CD14-positive monocyte (primary cell): ENCODE measurements around the gene SERINC2. TPM values are rescaled to one million over a fixed set of nuclear protein-coding genes. Genes with fewer than 3 reads are reported as not detected.

Source experiments
- DNase-seq, 3 donors: peaks; one replicate each; pipeline ENCODE4 v3.0.0-alpha.2; 2011 to 2022
- H2AFZ ChIP-seq: 2 replicates; pipeline ENCODE4 v1.6.0; 2012; ENCODE audit warnings: mild to moderate bottlenecking, low read depth, low read length, inconsistent platforms; ENCODE audit not compliant: insufficient read depth, poor library complexity, severe bottlenecking
- H3K27ac ChIP-seq, 2 donors: 1 replicate in 1 of 2; 2 replicates in 1 of 2; pipeline ENCODE4 v1.5.1; 2012 to 2013; ENCODE audit warnings: low read length in 2 of 2, control low read depth in 1 of 2, inconsistent platforms in 1 of 2, low read depth in 1 of 2, mild to moderate bottlenecking in 1 of 2
- H3K27me3 ChIP-seq, 2 donors: one replicate each; pipeline versions ENCODE4 v1.6.0 to v1.6.1; 2011 to 2013; ENCODE audit warnings: low read length in 2 of 2; ENCODE audit not compliant: control insufficient read depth in 2 of 2, insufficient read depth in 2 of 2
- H3K36me3 ChIP-seq, 2 donors: replicated peaks in 1 of 2; 1 replicate in 1 of 2; 2 replicates in 1 of 2; pipeline versions ENCODE4 v1.5.1 to v1.6.1; 2012 to 2013; ENCODE audit warnings: low read length in 2 of 2, control low read depth in 1 of 2, inconsistent platforms in 1 of 2, mild to moderate bottlenecking in 1 of 2; ENCODE audit not compliant: insufficient read depth in 2 of 2, control insufficient read depth in 1 of 2
- H3K4me1 ChIP-seq, 2 donors: 1 replicate in 1 of 2; 2 replicates in 1 of 2; pipeline versions ENCODE4 v1.5.1 to v1.6.1; 2012 to 2013; ENCODE audit warnings: low read length in 2 of 2, control low read depth in 1 of 2, inconsistent platforms in 1 of 2, mild to moderate bottlenecking in 1 of 2, moderate library complexity in 1 of 2; ENCODE audit not compliant: insufficient read depth in 2 of 2, control insufficient read depth in 1 of 2
- H3K4me2 ChIP-seq: replicated peaks from 2 replicates; pipeline ENCODE3; 2012; ENCODE audit warnings: low read length, moderate library complexity, mild to moderate bottlenecking; ENCODE audit not compliant: poor library complexity, severe bottlenecking; ENCODE audit errors: extremely low read depth
- H3K4me3 ChIP-seq, 3 experiments: fragments of 200-600 bp in 1 of 3; sonication (generic) in 1 of 3; replicated peaks in 1 of 3; 1 replicate in 2 of 3; 2 replicates in 1 of 3; pipeline ENCODE4 v1.5.1; 2011 to 2013; ENCODE audit warnings: low read length in 3 of 3, mild to moderate bottlenecking in 3 of 3, control low read depth in 2 of 3, low read depth in 2 of 3, inconsistent platforms in 1 of 3, moderate library complexity in 1 of 3
- H3K79me2 ChIP-seq: 2 replicates; pipeline ENCODE4 v1.6.0; 2012; ENCODE audit warnings: mild to moderate bottlenecking, control low read depth, inconsistent platforms, low read length, moderate library complexity; ENCODE audit not compliant: insufficient read depth
- H3K9ac ChIP-seq: 2 replicates; pipeline ENCODE4 v1.6.0; 2017; ENCODE audit warnings: low read length, mild to moderate bottlenecking; ENCODE audit not compliant: insufficient read depth, poor library complexity, severe bottlenecking
- H3K9me3 ChIP-seq, 2 donors: replicated peaks in 1 of 2; 1 replicate in 1 of 2; 2 replicates in 1 of 2; pipeline versions ENCODE4 v1.5.1 to v1.6.1; 2012 to 2013; ENCODE audit warnings: low read length in 2 of 2, control low read depth in 1 of 2; ENCODE audit not compliant: control insufficient read depth in 1 of 2, insufficient read depth in 1 of 2
- H4K20me1 ChIP-seq: 2 replicates; pipeline ENCODE4 v1.6.0; 2012; ENCODE audit warnings: mild to moderate bottlenecking, low read length, control low read depth, moderate library complexity; ENCODE audit not compliant: insufficient read depth
- H3K27ac Mint-ChIP-seq, 7 donors: one replicate each; pipeline ENCODE4 v1.8.0; 2020; ENCODE audit warnings: mild to moderate bottlenecking in 7 of 7, mixed read lengths in 7 of 7, moderate library complexity in 6 of 7, inconsistent platforms in 2 of 7
- H3K27me3 Mint-ChIP-seq, 3 donors: one replicate each; pipeline ENCODE4 v1.8.0; 2021 to 2022; ENCODE audit warnings: low read depth in 3 of 3, mild to moderate bottlenecking in 3 of 3, mixed read lengths in 3 of 3, moderate library complexity in 3 of 3, inconsistent platforms in 1 of 3
- H3K36me3 Mint-ChIP-seq, 2 donors: one replicate each; pipeline ENCODE4 v1.8.0; 2020; ENCODE audit warnings: mixed read lengths in 2 of 2, inconsistent platforms in 1 of 2, mild to moderate bottlenecking in 1 of 2
- H3K4me1 Mint-ChIP-seq: one replicate; pipeline ENCODE4 v1.8.0; 2020; ENCODE audit warnings: mild to moderate bottlenecking, mixed read lengths
- H3K4me3 Mint-ChIP-seq, 2 donors: one replicate each; pipeline ENCODE4 v1.8.0; 2020; ENCODE audit warnings: mild to moderate bottlenecking in 2 of 2, mixed read lengths in 2 of 2, moderate library complexity in 1 of 2
- H3K9me3 Mint-ChIP-seq, 7 donors: one replicate each; pipeline ENCODE4 v1.8.0; 2020 to 2022; ENCODE audit warnings: mixed read lengths in 7 of 7, mild to moderate bottlenecking in 6 of 7, moderate library complexity in 6 of 7, inconsistent platforms in 2 of 7
- WGBS: methylation state at CpG from one replicate; pipeline ENCODE4 v1.1.5; 2013; ENCODE audit warnings: missing lambda C conversion rate; ENCODE audit not compliant: insufficient coverage; 5-methylcytosine and 5-hydroxymethylcytosine counted together
- intact Hi-C, 2 donors: fragments of 100-400 bp; cut with micrococcal nuclease; formaldehyde crosslinking; loops; one replicate each; pipeline versions ENCODE4 v1.15.0 to v1.15.1; 2023
- polyA plus RNA-seq, 3 donors: library from polyadenylated mRNA; depleted of rRNA in 1 of 3; unstranded in 2 of 3; stranded (reverse) in 1 of 3; fragments of 300-500 nt in 2 of 3; fragments of >200 nt in 1 of 3; fragmentation: Illumina TruSeq in 2 of 3; gene quantifications; 1 replicate in 2 of 3; 2 replicates in 1 of 3; pipeline ENCODE4 v1.2.3, GENCODE V29; 2012 to 2021
- TF ChIP-seq, protein P1 (sequence below): fragments of 200-600 bp; IDR thresholded peaks from one replicate; pipeline ENCODE4 v1.8.0; 2022; ENCODE audit warnings: antibody characterized with exemption, mild to moderate bottlenecking

Gene SERINC2
- polyA plus RNA-seq, 3 donors: 4.1 to 12.6 (median 7.8) TPM

DNA sequence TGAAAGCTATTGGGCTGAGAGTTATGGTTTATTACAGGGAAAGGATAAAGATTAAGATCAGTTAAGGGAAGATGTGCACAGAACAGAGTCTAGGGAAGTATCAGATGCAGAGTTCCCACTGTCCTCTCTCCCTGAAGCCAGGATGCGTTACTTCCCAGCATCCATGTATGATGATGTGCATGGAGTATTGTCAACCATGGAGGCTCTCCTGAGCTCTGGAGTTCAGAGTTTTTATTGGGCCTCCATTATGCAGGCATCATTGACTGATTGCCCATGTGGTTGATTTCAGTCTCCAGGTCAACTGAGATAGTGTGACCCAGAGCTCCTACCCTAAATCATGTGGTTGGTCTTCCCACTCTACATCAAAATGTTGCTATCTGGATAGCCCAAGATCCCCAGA is 30.7 kb downstream of the SERINC2 start:
- peaks cover 3 to 7% of the 10 kb centered on the region in 2 donors for H3K4me1 ChIP-seq
- no peak overlapping the region for H3K27ac ChIP-seq
- no peak overlapping the region for H3K4me3 Mint-ChIP-seq
- no CpG with 5 or more reads among the region's 1 CpG for WGBS
- H3K79me2 ChIP-seq: no peaks in the 10 kb centered on the region
- H3K27ac Mint-ChIP-seq: no peak overlapping the region
- H3K9ac ChIP-seq: no peak overlapping the region
- no peak overlapping the region for H3K4me2 ChIP-seq
- no peak for DNase-seq
- peaks cover 0 to 7% of the 10 kb centered on the region in 2 donors for H3K9me3 ChIP-seq
- H3K36me3 Mint-ChIP-seq: no peaks in the 10 kb centered on the region
- intact Hi-C loops: no loop called here
- no peak overlapping the region for H3K4me3 ChIP-seq
- H3K9me3 Mint-ChIP-seq: peaks cover 0 to 16% (median 11%) of the 10 kb centered on the region in 7 donors
- no peaks in the 10 kb centered on the region for H4K20me1 ChIP-seq
- no peak overlapping the region for H2AFZ ChIP-seq
- peaks cover 11% of the 10 kb centered on the region for H3K4me1 Mint-ChIP-seq
- H3K27me3 ChIP-seq: no peaks in the 10 kb centered on the region
- no peaks in the 10 kb centered on the region for H3K36me3 ChIP-seq
- TF ChIP-seq, protein P1, sequence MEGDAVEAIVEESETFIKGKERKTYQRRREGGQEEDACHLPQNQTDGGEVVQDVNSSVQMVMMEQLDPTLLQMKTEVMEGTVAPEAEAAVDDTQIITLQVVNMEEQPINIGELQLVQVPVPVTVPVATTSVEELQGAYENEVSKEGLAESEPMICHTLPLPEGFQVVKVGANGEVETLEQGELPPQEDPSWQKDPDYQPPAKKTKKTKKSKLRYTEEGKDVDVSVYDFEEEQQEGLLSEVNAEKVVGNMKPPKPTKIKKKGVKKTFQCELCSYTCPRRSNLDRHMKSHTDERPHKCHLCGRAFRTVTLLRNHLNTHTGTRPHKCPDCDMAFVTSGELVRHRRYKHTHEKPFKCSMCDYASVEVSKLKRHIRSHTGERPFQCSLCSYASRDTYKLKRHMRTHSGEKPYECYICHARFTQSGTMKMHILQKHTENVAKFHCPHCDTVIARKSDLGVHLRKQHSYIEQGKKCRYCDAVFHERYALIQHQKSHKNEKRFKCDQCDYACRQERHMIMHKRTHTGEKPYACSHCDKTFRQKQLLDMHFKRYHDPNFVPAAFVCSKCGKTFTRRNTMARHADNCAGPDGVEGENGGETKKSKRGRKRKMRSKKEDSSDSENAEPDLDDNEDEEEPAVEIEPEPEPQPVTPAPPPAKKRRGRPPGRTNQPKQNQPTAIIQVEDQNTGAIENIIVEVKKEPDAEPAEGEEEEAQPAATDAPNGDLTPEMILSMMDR: no peak
- H3K27me3 Mint-ChIP-seq: peaks cover 0 to 2% (median 2%) of the 10 kb centered on the region in 3 donors

DNA sequence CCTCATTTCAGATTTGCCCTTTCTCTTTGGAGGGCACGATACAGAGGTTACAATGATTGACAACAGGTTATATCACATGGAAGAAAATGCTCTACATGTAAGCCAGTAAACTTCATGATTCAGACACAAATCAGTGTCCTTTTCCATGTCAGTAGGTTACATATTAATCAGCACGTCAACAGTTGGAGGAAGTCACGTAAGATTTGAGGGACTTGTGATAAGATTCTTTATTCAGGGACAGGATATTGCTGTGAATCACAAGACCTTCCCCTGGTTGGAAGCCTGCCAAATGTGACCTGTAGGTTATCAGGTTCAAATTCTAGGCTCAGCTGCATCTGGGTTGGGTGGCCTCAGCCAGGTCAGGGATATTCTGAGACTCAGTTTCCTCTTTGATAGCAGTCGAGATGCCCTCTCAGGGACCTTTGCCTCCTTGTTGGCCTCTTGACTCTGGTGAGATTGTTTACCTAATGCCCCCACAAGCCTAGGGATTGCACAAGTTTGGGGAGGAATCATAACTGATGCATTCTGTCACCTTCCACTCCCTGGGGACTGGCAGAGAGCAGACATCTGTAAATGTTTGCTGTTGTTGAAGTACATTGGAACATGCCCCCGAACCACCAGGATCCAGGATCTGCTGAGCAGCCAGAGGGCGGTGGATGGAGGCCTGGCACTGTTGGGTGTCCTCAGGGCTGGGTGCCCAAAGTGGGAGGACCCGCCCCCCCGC is 31.9 kb downstream of the SERINC2 start:
- H3K27ac ChIP-seq: no peak overlapping the region

More for the DNA sequence above, 31.9 kb downstream of the SERINC2 start:
- no peaks in the 10 kb centered on the region for H3K36me3 ChIP-seq
- H3K4me3 ChIP-seq: no peak overlapping the region
- H2AFZ ChIP-seq: no peak overlapping the region
- H3K9ac ChIP-seq: no peak overlapping the region
- no peak overlapping the region for H3K4me2 ChIP-seq
- intact Hi-C loops: no loop called here
- H3K9me3 ChIP-seq: peaks cover 0 to 7% of the 10 kb centered on the region in 2 donors
- DNase-seq: no peak
- peaks cover 11% of the 10 kb centered on the region for H3K4me1 Mint-ChIP-seq
- H3K27me3 ChIP-seq: no peaks in the 10 kb centered on the region
- TF ChIP-seq, protein P1: no peak
- no peaks in the 10 kb centered on the region for H3K36me3 Mint-ChIP-seq
- H3K4me3 Mint-ChIP-seq: no peak overlapping the region
- peaks cover 0 to 2% (median 2%) of the 10 kb centered on the region in 3 donors for H3K27me3 Mint-ChIP-seq
- no peak overlapping the region for H3K27ac Mint-ChIP-seq
- H3K9me3 Mint-ChIP-seq: peaks cover 0 to 16% (median 11%) of the 10 kb centered on the region in 7 donors
- 65% methylated on average over 5 of the region's 8 CpGs for WGBS
- no peaks in the 10 kb centered on the region for H3K79me2 ChIP-seq
- peaks cover 3 to 7% of the 10 kb centered on the region in 2 donors for H3K4me1 ChIP-seq
- no peaks in the 10 kb centered on the region for H4K20me1 ChIP-seq
